SU-DHL-6 (cell line): ENCODE measurements around the gene DNAJB2.

Experiments
- EZH2phosphoT487 ChIP-seq: fragments of 200-600 bp; sonication (generic), shearing (Covaris generic); conservative IDR thresholded peaks from 2 replicates; pipeline ENCODE4 v1.6.1; 2018; ENCODE audit warnings: mild to moderate bottlenecking, antibody characterized with exemption, low read length, moderate library complexity, mixed read lengths
- TF ChIP-seq, protein P1 (sequence below): fragments of 200-600 bp; sonication (generic); IDR thresholded peaks from one replicate; pipeline ENCODE4 v1.5.1; 2017; ENCODE audit warnings: antibody characterized with exemption, mild to moderate bottlenecking, low read length, moderate library complexity; ENCODE audit not compliant: insufficient read depth, poor library complexity, severe bottlenecking

DNA sequence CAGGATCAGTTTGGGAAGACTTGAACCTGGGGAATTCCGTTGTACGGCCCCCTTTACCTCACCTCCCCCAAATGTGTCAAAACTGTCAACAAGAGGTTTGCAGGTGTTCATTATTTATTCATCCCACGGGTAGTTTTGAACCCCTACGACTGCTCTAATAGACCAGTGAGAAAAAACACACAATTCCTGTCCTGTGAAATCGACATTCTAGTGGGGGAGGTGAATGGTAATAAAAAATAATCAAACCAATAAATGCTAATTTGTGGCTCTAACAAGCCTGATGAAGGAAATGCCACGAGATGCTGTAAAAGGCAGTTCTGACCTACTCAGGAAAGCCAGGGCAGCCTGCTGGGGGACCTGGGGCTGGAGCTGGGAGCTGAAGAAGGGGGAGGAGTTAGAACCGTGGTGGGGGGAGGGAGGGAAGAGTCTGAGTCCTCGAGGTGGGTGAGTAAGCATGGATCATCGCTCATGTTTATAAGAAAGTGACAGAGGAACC is 463 bp upstream of the DNAJB2 start:
- TF ChIP-seq, protein P1, sequence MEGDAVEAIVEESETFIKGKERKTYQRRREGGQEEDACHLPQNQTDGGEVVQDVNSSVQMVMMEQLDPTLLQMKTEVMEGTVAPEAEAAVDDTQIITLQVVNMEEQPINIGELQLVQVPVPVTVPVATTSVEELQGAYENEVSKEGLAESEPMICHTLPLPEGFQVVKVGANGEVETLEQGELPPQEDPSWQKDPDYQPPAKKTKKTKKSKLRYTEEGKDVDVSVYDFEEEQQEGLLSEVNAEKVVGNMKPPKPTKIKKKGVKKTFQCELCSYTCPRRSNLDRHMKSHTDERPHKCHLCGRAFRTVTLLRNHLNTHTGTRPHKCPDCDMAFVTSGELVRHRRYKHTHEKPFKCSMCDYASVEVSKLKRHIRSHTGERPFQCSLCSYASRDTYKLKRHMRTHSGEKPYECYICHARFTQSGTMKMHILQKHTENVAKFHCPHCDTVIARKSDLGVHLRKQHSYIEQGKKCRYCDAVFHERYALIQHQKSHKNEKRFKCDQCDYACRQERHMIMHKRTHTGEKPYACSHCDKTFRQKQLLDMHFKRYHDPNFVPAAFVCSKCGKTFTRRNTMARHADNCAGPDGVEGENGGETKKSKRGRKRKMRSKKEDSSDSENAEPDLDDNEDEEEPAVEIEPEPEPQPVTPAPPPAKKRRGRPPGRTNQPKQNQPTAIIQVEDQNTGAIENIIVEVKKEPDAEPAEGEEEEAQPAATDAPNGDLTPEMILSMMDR, result no peak
- TF ChIP-seq EZH2phosphoT487, result no peak
